Neural cell (in vitro differentiated cells): ENCODE results near the gene ANO8. TPM values are rescaled to one million over a fixed set of nuclear protein-coding genes. Genes with fewer than 3 reads are reported as not detected.

ENCODE experiments used
- H2AFZ ChIP-seq: fragments of 200-600, 300-800 bp; sonication (generic), shearing (Covaris generic); 2 replicates; pipeline ENCODE4 v1.6.0; 2014; ENCODE audit warnings: low read depth, mild to moderate bottlenecking, antibody characterized with exemption, low read length, moderate library complexity
- H3F3A ChIP-seq: fragments of 200-600 bp; shearing (Covaris generic); 2 replicates; pipeline ENCODE4 v1.6.1; 2016; ENCODE audit warnings: mild to moderate bottlenecking, moderate library complexity, mixed read lengths, antibody characterized with exemption, low read length; ENCODE audit not compliant: insufficient read depth, poor library complexity, severe bottlenecking
- H3K27ac ChIP-seq: fragments of 200-600, 300-800 bp; sonication (generic), shearing (Covaris generic); 2 replicates; pipeline ENCODE4 v1.5.1; 2014; ENCODE audit warnings: mild to moderate bottlenecking, low read length, moderate library complexity
- H3K27me3 ChIP-seq: fragments of 300-800, 200-600 bp; sonication (generic), shearing (Covaris generic); 2 replicates; pipeline ENCODE4 v1.6.0; 2014; ENCODE audit warnings: mild to moderate bottlenecking, low read depth, low read length, moderate library complexity; ENCODE audit not compliant: insufficient read depth
- H3K36me3 ChIP-seq: fragments of 300-800, 200-600 bp; sonication (generic), shearing (Covaris generic); 2 replicates; pipeline ENCODE4 v1.5.1; 2014; ENCODE audit warnings: mild to moderate bottlenecking, antibody characterized with exemption, low read length, moderate library complexity; ENCODE audit not compliant: insufficient read depth
- H3K4me2 ChIP-seq: fragments of 300-800, 200-600 bp; sonication (generic), shearing (Covaris generic); 2 replicates; pipeline ENCODE4 v1.6.0; 2014; ENCODE audit warnings: mild to moderate bottlenecking, low read length
- H3K4me3 ChIP-seq: fragments of 300-800, 200-600 bp; sonication (generic), shearing (Covaris generic); 2 replicates; pipeline ENCODE4 v1.5.1; 2014; ENCODE audit warnings: mild to moderate bottlenecking, low read length, moderate library complexity
- H3K79me2 ChIP-seq: fragments of 200-600 bp; shearing (Covaris generic); replicated peaks from 2 replicates; pipeline ENCODE4 v1.6.0; 2014; ENCODE audit warnings: mild to moderate bottlenecking, low read length, moderate library complexity; ENCODE audit not compliant: insufficient read depth
- H3K9ac ChIP-seq: fragments of 300-800, 200-600 bp; sonication (generic), shearing (Covaris generic); 2 replicates; pipeline ENCODE4 v1.6.1; 2016; ENCODE audit warnings: mild to moderate bottlenecking, low read length, mixed read lengths
- H3K9me2 ChIP-seq: fragments of 200-600 bp; shearing (Covaris generic); 2 replicates; pipeline ENCODE4 v1.6.1; 2016; ENCODE audit warnings: mild to moderate bottlenecking, low read length, mixed read lengths; ENCODE audit not compliant: insufficient read depth
- H3K9me3 ChIP-seq: fragments of 200-600, 300-800 bp; sonication (generic), shearing (Covaris generic); 2 replicates; pipeline ENCODE4 v1.6.1; 2016; ENCODE audit warnings: mild to moderate bottlenecking, mixed run types, low read length, moderate library complexity, mixed read lengths
- H4K20me1 ChIP-seq: fragments of 200-600 bp; shearing (Covaris generic); 2 replicates; pipeline ENCODE4 v1.6.1; 2016; ENCODE audit warnings: mild to moderate bottlenecking, mixed run types; ENCODE audit not compliant: insufficient read depth
- CTCF ChIP-seq: fragments of 450-650 bp; IDR thresholded peaks from 2 replicates; pipeline ENCODE4 v1.5.1; 2014; ENCODE audit warnings: antibody characterized with exemption, mild to moderate bottlenecking, moderate library complexity; ENCODE audit not compliant: poor library complexity, severe bottlenecking
- EP300 ChIP-seq: fragments of 450-650 bp; conservative IDR thresholded peaks from 2 replicates; pipeline ENCODE4 v1.6.1; 2014; ENCODE audit warnings: antibody characterized with exemption, mild to moderate bottlenecking, moderate library complexity; ENCODE audit not compliant: poor library complexity, severe bottlenecking
- EZH2 ChIP-seq: fragments of 200-600, 300-800 bp; shearing (Covaris generic), sonication (generic); IDR thresholded peaks from 2 replicates; pipeline ENCODE4 v1.6.1; 2014; ENCODE audit warnings: antibody characterized with exemption, low read length, borderline replicate concordance, mild to moderate bottlenecking; ENCODE audit not compliant: insufficient read depth, poor library complexity, severe bottlenecking
- MXI1 ChIP-seq: fragments of 450-650 bp; conservative IDR thresholded peaks from 2 replicates; pipeline ENCODE4 v1.6.1; 2014; ENCODE audit warnings: antibody characterized with exemption, mild to moderate bottlenecking; ENCODE audit not compliant: poor library complexity, severe bottlenecking
- POLR2AphosphoS5 ChIP-seq: IDR thresholded peaks from 2 replicates; pipeline ENCODE4 v1.6.1; 2012
- RAD21 ChIP-seq: fragments of 450-650 bp; conservative IDR thresholded peaks from 2 replicates; pipeline ENCODE4 v1.6.1; 2014; ENCODE audit warnings: antibody characterized with exemption, mild to moderate bottlenecking, moderate library complexity
- REST ChIP-seq: IDR thresholded peaks from 2 replicates; pipeline ENCODE4 v1.6.1; 2012; ENCODE audit warnings: borderline replicate concordance
- SMC3 ChIP-seq: fragments of 450-650 bp; conservative IDR thresholded peaks from 2 replicates; pipeline ENCODE4 v1.6.1; 2014; ENCODE audit warnings: antibody characterized with exemption, mild to moderate bottlenecking, moderate library complexity; ENCODE audit not compliant: poor library complexity
- TAF1 ChIP-seq: IDR thresholded peaks from 2 replicates; pipeline ENCODE4 v1.6.1; 2012; ENCODE audit warnings: low read depth
- polyA plus RNA-seq: library from polyadenylated mRNA; depleted of rRNA; stranded (reverse); fragments of >200 nt; gene quantifications from 2 replicates; pipeline ENCODE4 v1.2.3, GENCODE V29; 2014

Gene ANO8
- polyA plus RNA-seq, 1 donor from 2014 or later = 51.3 TPM

GRCh38 chr19:17303940-17304267, 30.8 kb downstream of the ANO8 start:
- Histone ChIP-seq H3K9me3 (no peaks in the 10 kb centered on the region), H3K9me2 (no peaks in the 10 kb centered on the region), H3K36me3 (no peaks in the 10 kb centered on the region), H3F3A (no peaks in the 10 kb centered on the region), H3K4me2 (no peak overlapping the region), H4K20me1 (no peaks in the 10 kb centered on the region), H3K79me2 (no peaks in the 10 kb centered on the region), H3K9ac (no peak overlapping the region), H3K4me3 (no peak overlapping the region), H3K27me3 (no peaks in the 10 kb centered on the region), H2AFZ (peak overlapping the region; percentile 43), H3K27ac (no peak overlapping the region)
- TF ChIP-seq REST (no peak), EP300 (no peak), RAD21 (no peak), TAF1 (no peak), EZH2 (no peak)

DNA sequence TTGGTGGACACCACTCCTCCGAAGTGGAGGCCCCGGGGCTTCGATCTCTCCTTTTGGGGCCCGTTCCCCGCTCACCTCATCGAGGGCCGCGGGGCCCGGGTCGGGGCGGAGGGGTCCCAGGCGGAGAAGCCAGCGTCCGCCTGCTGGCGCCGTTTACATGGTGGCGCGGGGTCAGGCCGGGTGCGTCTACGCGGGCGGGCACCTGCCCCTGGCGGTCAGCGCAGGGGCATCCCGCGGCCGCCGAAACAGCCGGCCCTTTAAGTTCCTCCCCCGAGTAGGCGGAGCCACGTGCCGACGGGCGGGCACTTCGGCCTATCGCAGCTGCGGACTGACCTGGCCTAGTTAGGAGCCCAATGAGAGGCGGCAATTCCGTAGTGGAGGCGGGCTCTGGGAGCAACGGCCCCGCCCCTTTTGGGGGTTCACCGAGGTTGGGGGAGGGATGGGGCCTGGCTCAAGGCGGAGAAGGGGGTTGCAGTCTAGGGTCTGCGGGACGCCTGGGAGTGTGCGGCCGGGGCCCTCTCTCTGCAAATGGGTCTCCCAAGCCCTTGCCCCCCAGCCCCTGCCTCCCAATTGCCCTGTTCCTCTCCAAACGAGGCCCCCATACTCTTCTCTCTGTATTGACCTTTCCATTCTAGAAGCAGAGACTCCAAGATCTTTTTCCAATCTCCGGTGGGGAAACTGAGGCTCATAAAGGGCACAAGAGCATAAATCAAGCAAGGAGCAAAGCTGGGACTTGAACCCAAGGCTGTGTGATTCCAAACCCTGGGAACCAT, 31.3 kb downstream of the ANO8 start, which contains the start of gene ABHD8:
Gene ABHD8 (minus strand): TSS at position 259 of the 773 bp plus-strand sequence. CDS start 1,809 bp downstream, outside the sequence.
- peak within 1 kb of the TSS; percentile 84 for H3K4me3 ChIP-seq
- H3K9me2 ChIP-seq = no peaks in the 10 kb centered on the region
- TF ChIP-seq RAD21 (peak; percentile 32), SMC3 (peak; percentile 20), REST (peak; percentile 26), EP300 (no peak), POLR2AphosphoS5 (peak; percentile 67), CTCF (peak; percentile 70), MXI1 (peak; percentile 31), EZH2 (no peak), TAF1 (no peak)
- no peaks in the 10 kb centered on the region for H3K79me2 ChIP-seq
- no peak within 1 kb of the TSS for H3K27ac ChIP-seq
- peak within 1 kb of the TSS; percentile 77 for H2AFZ ChIP-seq
- peaks cover 2% of the 10 kb centered on the region for H3K9me3 ChIP-seq
- no peaks in the 10 kb centered on the region for H3K36me3 ChIP-seq
- peak within 1 kb of the TSS; percentile 79 for H3K9ac ChIP-seq
- H3K27me3 ChIP-seq = no peaks in the 10 kb centered on the region
- H4K20me1 ChIP-seq = no peaks in the 10 kb centered on the region
- H3K4me2 ChIP-seq = peak within 1 kb of the TSS; percentile 80
- H3F3A ChIP-seq = no peaks in the 10 kb centered on the region
